Muscle layer of duodenum (tissue), 2 donors: Measurements from ENCODE around the gene PPHLN1.

Source experiments
- H3K27ac ChIP-seq: one replicate; pipeline ENCODE4 v1.7.0; 2013; ENCODE audit warnings: mild to moderate bottlenecking, low read length
- H3K27me3 ChIP-seq: one replicate; pipeline ENCODE4 v1.7.0; 2013; ENCODE audit warnings: low read depth, mild to moderate bottlenecking, control low read depth, low read length
- H3K36me3 ChIP-seq, 2 donors: one replicate each; pipeline ENCODE4 v1.7.0; 2013; ENCODE audit warnings: low read length in 2 of 2, control low read depth in 1 of 2, mild to moderate bottlenecking in 1 of 2; ENCODE audit not compliant: insufficient read depth in 2 of 2, control insufficient read depth in 1 of 2
- H3K4me1 ChIP-seq, 2 donors: one replicate each; pipeline ENCODE4 v1.7.0; 2013; ENCODE audit warnings: low read length in 2 of 2, mild to moderate bottlenecking in 2 of 2, control low read depth in 1 of 2, moderate library complexity in 1 of 2; ENCODE audit not compliant: insufficient read depth in 2 of 2, control insufficient read depth in 1 of 2
- H3K4me3 ChIP-seq, 2 donors: one replicate each; pipeline ENCODE4 v1.7.0; 2013; ENCODE audit warnings: low read length in 2 of 2, low read depth in 1 of 2, mild to moderate bottlenecking in 1 of 2
- H3K9me3 ChIP-seq, 2 donors: one replicate each; pipeline ENCODE4 v1.7.0; 2013; ENCODE audit warnings: low read length in 2 of 2, control low read depth in 1 of 2, mild to moderate bottlenecking in 1 of 2; ENCODE audit not compliant: control insufficient read depth in 1 of 2
- donor health status: healthy.

Gene PPHLN1

DNA sequence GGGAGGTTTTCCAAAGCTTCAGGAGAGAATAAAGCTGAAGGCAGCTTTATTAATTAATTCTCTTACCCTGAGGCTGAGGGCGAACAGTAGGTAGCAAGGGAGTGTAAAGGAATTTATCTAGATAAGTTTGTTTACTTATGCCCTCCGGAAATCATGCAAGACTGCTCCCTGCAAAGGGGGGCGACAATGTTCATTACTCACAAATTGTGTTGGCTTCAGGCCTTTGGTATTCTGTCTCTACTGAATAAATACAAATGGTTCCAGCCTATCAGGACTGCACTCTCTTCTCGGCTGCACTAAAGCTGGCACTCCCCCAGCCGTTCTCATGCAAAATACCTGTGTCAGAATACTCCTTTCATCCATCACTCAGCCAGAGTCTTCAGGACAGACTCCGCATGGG is 120.8 kb downstream of the PPHLN1 start:
- Histone ChIP-seq H3K27ac (no peak overlapping the region), H3K27me3 (no peaks in the 10 kb centered on the region)

DNA sequence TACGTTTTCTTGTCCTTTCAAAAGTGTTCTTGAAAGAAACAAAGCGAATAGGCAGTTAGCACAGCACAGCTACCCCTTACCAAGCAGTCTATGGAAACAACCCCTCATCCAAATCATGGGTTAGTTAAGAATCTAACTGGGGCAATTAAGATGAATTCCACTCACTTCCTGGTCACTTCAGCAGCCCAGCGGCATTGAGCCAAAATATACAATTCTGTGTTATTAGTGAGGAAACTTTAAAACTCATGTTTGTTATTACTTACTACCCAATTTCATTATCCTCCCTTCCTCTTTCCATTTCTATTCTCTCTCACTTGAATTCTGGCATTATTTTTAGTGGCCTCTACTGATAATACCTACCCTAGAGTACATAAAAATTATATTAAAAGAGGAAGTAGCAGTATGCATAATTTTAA is 121.4 kb downstream of the PPHLN1 start:
- Histone ChIP-seq H3K27ac (no peak overlapping the region), H3K36me3 (peaks cover 11 to 35% of the 10 kb centered on the region in 2 donors)

More for the DNA sequence above, 120.8 kb downstream of the PPHLN1 start:
- Histone ChIP-seq H3K9me3 (no peaks in the 10 kb centered on the region), H3K4me1 (no peaks in the 10 kb centered on the region), H3K36me3 (peaks cover 15 to 39% of the 10 kb centered on the region in 2 donors), H3K4me3 (no peak overlapping the region)

DNA sequence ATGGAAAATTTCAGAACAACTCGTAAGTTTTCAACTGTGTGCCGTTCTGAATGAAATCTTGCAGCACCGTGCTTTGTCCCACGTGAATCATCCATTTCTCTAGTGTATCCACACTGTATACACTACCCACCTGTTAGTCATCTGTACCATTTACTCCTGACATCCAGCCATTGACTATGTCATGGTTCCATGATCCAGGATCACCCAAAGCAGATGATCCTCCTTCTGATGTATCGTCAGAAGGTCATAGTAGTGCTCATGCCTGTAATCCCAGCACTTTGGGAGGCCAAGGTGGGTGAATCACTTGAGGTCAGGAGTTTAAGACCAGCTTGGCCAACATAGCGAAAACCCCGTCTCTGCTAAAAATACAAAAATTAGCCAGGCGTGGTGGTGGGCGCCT is 122.9 kb downstream of the PPHLN1 start:
- H3K4me1 ChIP-seq, result no peaks in the 10 kb centered on the region
- no peak overlapping the region for H3K27ac ChIP-seq
- H3K36me3 ChIP-seq, result peaks cover 4 to 22% of the 10 kb centered on the region in 2 donors
- no peak overlapping the region for H3K4me3 ChIP-seq
- H3K27me3 ChIP-seq, result no peaks in the 10 kb centered on the region
- no peaks in the 10 kb centered on the region for H3K9me3 ChIP-seq

More for the DNA sequence above, 121.4 kb downstream of the PPHLN1 start:
- Histone ChIP-seq H3K9me3 (no peaks in the 10 kb centered on the region), H3K27me3 (no peaks in the 10 kb centered on the region), H3K4me1 (no peaks in the 10 kb centered on the region), H3K4me3 (no peak overlapping the region)

DNA sequence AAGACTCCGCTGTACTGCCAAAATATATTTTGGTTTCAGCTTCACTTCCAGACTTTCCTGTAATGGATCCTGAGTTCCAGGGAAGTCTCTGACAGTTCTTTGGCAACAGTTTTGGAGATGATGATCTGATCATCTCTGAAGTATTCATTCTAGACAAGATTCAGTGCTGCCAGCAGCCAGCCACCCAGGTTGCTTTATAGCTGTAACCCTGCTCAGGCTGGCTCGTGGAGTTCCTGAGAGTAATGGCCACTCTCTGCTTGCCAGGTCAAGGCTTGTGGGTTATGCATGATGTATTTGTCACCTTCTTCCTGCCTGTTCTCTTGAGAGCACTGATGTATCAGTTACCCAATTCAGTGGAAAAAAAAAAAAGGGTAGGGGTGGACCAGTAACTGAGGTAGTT is 124.3 kb downstream of the PPHLN1 start:
- peaks cover 4 to 18% of the 10 kb centered on the region in 2 donors for H3K36me3 ChIP-seq
- H3K9me3 ChIP-seq, result no peaks in the 10 kb centered on the region
- H3K27me3 ChIP-seq, result no peaks in the 10 kb centered on the region
- H3K4me1 ChIP-seq, result no peaks in the 10 kb centered on the region
- no peak overlapping the region for H3K4me3 ChIP-seq
- no peak overlapping the region for H3K27ac ChIP-seq

DNA sequence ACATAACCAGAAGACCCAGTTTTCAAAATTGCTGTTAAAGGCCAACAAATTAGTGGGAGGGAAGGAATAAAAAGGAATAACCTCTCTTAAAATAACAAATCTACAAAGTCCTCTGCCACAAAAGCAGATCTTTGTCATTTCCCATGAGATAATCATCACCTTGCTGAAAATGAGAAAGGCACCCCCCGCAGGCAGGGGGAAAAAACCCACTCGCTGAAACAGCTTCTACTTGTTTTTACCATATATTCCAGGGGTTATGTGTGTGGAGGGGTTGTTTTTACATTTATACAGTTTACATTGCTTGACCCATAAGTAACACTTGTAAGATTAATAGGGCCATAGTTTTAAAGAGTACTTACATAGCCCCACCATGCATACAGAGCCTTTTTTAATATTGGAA is 132.6 kb downstream of the PPHLN1 start:
- H3K27me3 ChIP-seq, result no peaks in the 10 kb centered on the region
- H3K4me1 ChIP-seq, result no peaks in the 10 kb centered on the region
- H3K4me3 ChIP-seq, result no peak overlapping the region
- H3K9me3 ChIP-seq, result no peaks in the 10 kb centered on the region
- no peak overlapping the region for H3K27ac ChIP-seq
- peaks cover 0 to 23% of the 10 kb centered on the region in 2 donors for H3K36me3 ChIP-seq

DNA sequence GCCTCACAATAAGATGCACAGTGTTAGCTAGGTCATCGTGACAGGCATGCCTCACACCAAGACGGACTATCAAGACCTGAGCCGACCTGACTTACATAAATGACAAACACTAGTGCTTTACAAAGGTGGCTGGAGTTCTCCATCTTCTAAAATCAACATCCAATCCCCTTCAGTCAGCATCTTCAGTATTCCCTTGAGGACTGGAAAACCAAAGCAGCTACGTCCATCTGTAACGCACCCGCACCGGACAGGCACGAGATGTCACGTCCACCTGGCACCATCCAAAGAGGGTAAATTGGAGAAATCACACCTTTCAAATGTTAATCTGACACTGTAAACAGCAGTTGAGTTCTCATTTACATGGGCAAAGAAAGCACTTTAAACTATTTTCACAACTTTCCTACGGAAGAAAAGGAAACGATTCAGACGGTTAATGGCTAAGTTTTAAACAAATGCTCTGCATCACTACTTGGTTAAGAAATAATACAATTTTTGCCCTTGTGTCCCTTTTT is 133.4 kb downstream of the PPHLN1 start:
- H3K4me1 ChIP-seq, result no peaks in the 10 kb centered on the region
- H3K36me3 ChIP-seq, result peaks cover 3 to 31% of the 10 kb centered on the region in 2 donors
- no peak overlapping the region for H3K27ac ChIP-seq
- no peak overlapping the region for H3K4me3 ChIP-seq
- no peaks in the 10 kb centered on the region for H3K9me3 ChIP-seq
- no peaks in the 10 kb centered on the region for H3K27me3 ChIP-seq

DNA sequence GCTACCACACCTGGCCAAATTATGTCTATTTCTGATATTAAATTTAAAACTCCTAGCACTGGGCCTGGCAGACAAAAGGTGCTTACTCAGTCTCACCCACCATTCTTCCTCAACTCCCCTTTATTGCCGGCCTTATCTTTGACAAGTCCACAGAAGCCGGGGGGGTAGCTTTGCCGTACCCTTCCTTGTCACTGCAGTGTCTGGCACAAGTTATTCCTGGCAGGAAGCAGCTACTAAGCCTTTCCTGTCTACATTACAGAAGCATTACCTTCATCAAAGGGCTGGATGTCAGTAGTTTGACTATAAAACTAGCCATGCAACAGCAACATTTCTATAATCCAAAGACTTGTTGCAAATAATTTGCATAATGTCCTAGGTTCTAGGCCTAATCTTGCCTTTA is 136.5 kb downstream of the PPHLN1 start:
- H3K36me3 ChIP-seq, result peaks cover 11 to 49% of the 10 kb centered on the region in 2 donors
- no peaks in the 10 kb centered on the region for H3K27me3 ChIP-seq
- H3K4me3 ChIP-seq, result no peak overlapping the region
- H3K27ac ChIP-seq, result no peak overlapping the region
- no peaks in the 10 kb centered on the region for H3K9me3 ChIP-seq
- no peaks in the 10 kb centered on the region for H3K4me1 ChIP-seq

DNA sequence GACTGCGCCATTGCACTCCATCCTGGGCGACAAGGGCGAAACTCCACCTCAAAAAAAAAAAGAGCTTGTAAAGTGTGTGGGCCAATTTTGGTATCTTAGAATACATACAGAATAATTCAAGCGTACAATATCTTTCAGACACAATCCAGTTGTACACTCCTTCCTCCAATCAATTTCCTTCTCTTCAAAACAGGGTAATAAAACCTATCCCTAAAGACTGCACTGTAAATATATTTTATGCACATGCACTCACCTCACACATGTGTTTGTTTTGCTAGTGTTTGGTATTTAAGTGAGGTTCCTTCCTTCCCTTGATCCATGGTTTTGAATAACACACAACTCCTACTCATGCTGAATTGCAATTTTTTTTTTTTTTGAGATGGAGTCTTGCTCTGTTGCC is 137.7 kb downstream of the PPHLN1 start:
- H3K4me3 ChIP-seq, result no peak overlapping the region
- no peaks in the 10 kb centered on the region for H3K9me3 ChIP-seq
- H3K4me1 ChIP-seq, result peaks cover 0 to 7% of the 10 kb centered on the region in 2 donors
- peaks cover 11 to 49% of the 10 kb centered on the region in 2 donors for H3K36me3 ChIP-seq
- no peak overlapping the region for H3K27ac ChIP-seq
- no peaks in the 10 kb centered on the region for H3K27me3 ChIP-seq

DNA sequence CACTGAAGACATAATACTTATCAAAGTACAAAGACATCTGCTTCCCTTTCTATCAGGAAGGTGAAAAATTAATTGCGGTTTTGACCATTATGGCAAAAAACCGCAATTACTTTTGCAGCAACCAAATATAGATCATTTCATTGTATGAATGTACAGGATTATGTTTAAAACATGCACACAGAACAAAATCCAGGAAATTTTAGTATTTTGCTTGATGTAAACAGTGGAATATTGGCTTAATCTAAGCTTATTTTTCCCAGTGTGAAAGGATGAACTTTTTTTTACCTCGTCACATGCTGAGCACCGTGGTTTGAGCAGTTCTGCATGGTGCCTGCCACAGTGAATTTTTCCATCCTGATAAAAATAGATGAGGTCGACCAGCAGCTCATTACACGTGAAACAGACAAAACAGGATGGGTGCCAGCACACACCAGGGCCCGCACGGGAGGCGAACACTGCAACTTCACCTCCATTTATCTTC is 142.4 kb downstream of the PPHLN1 start:
- Histone ChIP-seq H3K4me3 (no peak overlapping the region), H3K27ac (no peak overlapping the region), H3K27me3 (no peaks in the 10 kb centered on the region), H3K4me1 (peaks cover 0 to 15% of the 10 kb centered on the region in 2 donors), H3K36me3 (peaks cover 11 to 28% of the 10 kb centered on the region in 2 donors), H3K9me3 (no peaks in the 10 kb centered on the region)

DNA sequence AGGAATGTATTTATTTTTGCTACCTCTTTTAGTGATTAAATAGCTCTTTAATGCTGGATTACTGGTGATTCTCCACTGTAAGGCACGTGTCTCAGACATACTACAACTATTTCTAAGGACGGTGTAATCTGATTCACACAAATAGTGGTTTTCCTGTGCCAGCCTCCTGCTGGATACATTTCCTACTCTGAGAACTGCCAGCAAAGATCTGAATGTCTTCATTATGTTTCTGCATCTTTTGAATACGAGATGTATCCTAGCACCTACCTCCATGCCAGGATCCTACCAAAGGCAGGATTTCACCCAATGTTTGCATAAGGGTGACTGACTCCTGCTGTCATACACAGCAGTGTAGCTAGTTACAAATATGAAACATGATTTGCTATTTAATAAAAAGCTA is 143.0 kb downstream of the PPHLN1 start:
- no peaks in the 10 kb centered on the region for H3K27me3 ChIP-seq
- peaks cover 0 to 15% of the 10 kb centered on the region in 2 donors for H3K4me1 ChIP-seq
- H3K36me3 ChIP-seq, result peaks cover 11 to 23% of the 10 kb centered on the region in 2 donors
- no peak overlapping the region for H3K4me3 ChIP-seq
- no peaks in the 10 kb centered on the region for H3K9me3 ChIP-seq
- no peak overlapping the region for H3K27ac ChIP-seq

DNA sequence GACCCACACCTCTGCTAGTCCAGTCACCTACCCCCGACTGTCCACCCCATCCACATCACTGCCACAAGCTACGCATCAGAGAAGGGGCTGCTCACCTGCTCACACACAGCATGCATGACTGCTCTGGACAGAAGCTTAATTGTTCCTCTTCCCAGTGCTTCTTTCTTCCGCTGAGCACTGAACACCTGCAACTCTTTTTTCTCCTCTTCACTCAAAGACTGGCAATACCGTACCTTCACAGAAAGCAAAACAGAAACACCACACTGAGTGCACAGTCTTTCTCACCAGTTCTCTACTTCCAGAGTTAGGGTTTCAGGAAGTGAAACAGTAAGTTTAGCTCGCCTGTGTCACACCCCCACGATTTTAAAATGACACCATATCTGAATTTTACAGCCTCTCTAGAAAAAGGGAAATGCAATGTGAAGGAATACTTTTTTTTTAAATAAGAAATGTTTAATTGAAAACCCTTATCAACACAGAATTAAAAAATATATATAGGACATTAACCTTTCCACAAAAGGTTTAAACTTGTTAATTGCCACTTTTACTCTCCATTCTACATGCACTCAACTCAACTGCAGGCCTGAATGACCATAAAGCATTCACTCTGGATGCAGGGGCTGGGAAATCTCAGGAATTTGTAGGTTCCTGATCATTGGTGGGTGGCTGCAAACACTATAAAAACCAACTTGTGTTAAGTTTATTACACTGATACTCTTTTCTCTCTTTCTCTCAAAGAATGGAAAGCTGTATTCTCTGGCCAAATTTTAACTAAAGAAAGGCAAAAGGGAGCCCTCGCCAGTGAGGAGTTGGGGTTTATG is 143.6 kb downstream of the PPHLN1 start:
- Histone ChIP-seq H3K4me1 (peaks cover 0 to 15% of the 10 kb centered on the region in 2 donors), H3K27me3 (no peaks in the 10 kb centered on the region), H3K36me3 (peaks cover 8 to 16% of the 10 kb centered on the region in 2 donors), H3K9me3 (no peaks in the 10 kb centered on the region), H3K27ac (no peak overlapping the region), H3K4me3 (no peak overlapping the region)
